NOMO-1 (cell line): Measurements from ENCODE around the gene SNAP29.
"Not testable (repeated sequence)": the region's sequence is repeated elsewhere in the genome, so short reads cannot be mapped to it uniquely, and the experiment has no call there.

Source experiments
- DNase-seq, 2 experiments: peaks; one replicate each; lab custom pipeline; 2025; ENCODE audit not compliant: unreplicated experiment in 2 of 2; lab: John Stamatoyannopoulos, UW

Gene SNAP29

DNA sequence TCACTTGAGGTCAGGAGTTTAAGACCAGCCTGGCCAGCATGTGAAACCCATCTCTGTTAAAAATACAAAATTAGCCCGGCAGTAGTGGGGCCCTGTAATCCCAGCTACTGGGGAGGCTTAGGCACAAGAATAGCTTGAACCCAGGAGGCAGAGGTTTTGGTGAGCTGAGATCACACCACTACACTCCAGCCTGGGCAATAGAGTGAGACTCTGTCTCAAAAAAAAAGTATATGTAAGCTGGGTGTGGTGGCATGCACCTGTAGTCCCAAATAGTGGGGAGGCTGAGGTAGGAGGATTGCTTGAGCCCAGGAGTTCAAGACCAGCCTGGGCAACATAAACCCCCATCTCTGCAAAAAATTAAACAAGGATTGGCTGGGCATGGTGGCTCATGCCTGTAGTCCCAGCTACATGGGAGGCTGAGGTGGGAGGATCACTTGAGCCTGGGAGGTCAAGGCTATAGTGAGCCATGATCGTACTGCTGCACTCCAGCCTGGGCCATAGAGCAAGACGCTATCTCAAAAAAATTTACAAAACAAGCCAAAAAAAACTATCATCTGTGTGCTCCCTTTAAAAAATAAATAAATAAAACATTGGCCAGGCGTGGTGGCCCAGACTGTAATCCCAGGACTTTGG, 69.2 kb downstream of the SNAP29 start:
- no peak for DNase-seq

DNA sequence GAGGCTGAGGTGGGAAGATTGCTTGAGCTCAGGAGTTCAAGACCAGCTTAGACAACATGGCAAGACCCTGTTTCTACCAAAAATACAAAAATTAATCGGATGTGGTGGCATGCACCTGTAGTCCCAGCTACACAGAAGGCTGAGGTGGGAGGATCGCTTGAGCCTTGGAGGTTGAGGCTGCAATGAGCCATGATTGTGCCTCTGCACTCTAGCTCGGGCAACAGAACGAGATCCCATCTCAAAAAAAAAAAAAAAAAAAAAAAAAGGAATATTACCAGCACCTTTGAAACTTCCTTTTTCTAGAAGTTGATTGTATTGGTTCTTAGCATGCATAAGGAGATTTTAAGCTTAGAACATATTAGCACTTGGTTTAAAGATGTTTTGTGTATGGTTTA, 69.8 kb downstream of the SNAP29 start:
- DNase-seq, result no peak

DNA sequence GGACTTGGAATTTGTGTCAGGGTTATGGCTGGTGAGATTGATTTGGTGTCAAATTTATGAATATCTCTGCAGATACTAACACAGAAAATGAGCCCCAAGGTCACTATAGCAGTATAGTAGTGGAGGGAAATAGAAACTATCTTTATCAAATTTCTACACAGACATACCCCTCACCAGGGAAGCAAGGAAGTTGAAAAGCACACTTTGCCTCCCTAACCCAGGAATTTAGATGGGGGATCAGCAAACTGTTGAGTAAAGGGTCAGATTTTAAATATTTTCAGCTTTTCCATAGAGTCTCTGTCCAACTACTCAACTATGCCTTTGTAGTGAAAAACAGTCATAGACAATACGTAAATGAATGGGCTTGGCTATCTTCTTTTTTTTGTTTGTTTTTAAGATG, 71.2 kb downstream of the SNAP29 start:
- DNase-seq, result no peak

DNA sequence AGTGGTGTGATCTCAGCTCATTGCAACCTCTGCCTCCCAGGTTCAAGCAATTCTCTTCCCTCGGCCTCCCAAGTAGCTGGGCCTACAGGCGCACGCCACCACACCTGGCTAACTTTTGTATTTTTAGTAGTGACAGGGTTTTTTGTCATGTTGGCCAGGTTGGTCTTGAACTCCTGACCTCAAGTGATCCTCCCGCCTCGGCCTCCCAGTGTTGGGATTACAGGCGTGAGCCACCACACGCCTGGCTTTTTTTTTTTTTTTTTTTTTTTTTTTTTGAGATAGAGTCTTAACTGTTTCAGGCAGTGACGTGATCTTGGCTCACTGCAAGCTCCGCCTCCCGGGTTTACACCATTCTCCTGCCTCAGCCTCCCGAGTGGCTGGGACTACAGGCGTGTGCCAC, 71.6 kb downstream of the SNAP29 start:
- DNase-seq, result not testable (repeated sequence)

DNA sequence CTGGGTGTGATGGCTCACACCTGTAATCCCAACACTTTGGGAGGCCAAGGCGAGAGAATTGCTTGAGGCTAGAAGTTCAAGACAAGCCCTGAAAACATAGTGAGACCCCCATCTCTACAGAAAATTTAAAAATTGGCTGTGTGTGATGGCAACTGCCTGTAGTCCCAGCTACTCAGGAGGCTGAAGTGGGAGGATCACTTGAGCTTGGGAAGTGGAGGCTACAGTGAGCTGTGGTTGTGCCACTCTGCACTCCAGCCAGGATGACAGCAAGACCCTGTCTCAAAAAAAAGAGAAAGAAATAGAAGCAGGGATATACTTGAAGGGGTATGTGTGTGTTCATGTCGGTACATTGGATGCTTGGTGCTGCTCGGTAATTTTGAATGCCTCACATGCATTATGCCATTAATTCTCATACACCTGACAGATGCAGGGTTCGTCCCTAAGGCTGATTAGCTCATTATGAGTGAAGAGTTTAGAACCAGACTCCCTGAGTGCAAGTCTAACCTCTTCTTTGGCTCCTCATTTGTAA, 72.4 kb downstream of the SNAP29 start:
- DNase-seq, result no peak

DNA sequence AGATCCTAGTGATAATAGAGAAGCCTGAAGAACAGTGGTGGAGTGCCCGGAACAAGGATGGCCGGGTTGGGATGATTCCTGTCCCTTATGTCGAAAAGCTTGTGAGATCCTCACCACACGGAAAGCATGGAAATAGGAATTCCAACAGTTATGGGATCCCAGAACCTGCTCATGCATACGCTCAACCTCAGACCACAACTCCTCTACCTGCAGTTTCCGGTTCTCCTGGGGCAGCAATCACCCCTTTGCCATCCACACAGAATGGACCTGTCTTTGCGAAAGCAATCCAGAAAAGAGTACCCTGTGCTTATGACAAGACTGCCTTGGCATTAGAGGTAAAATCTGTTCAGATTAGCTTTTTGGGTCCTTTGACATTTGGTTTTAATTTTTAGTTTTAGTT, 75.1 kb downstream of the SNAP29 start:
- no peak for DNase-seq

DNA sequence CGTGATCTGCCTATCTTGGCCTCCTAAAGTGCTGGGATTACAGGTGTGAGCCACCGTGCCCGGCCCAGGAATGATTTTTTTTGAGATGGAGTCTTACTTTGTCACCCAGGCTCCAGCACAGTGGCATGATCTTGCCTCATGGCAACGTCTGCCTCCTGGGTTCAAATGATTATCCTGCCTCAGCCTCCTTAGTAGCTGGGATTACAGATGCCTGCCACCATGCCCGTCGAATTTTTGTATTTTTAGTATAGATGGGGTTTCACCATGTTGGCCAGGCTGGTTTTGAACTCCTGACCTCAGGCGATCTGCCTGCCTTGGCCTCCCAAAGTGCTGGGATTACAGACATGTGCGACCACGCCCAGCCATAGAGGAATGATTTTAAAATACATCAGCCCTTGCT, 76.2 kb downstream of the SNAP29 start:
- DNase-seq, result not testable (repeated sequence)

DNA sequence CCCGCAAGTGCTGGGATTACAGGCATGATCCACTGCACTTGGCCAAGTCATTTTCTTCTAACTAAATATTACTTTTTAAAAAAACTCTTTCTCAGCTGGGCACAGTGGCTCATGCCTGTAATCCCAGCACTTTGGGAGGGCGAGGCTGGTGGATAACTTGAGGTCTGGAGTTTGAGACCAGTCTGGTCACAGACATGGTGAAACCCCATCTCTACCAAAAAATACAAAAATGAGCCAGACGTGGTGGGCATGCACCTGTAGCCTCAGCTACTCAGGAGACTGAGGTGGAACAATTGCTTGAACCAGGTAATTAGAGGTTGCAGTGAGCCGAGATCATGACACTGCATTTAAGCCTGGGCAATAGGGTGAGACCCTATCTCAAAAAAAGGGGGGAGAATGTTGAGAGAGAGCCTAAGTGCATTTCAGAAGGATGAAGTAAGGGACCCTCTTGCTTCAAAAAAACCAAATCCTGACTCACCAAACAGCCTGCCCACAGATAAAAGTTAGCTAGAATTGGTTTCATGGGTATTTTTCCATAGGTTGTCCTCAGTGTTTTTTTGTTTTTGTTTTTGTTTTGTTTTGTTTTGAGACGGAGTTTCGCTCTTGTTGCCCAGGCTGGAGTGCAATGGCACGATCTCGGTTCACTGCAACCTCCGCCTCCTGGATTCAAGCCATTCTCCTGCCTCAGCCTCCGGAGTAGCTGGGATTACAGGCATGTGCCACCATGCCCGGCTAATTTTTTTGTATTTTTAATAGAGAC, 77.2 kb downstream of the SNAP29 start:
- not testable (repeated sequence) for DNase-seq

DNA sequence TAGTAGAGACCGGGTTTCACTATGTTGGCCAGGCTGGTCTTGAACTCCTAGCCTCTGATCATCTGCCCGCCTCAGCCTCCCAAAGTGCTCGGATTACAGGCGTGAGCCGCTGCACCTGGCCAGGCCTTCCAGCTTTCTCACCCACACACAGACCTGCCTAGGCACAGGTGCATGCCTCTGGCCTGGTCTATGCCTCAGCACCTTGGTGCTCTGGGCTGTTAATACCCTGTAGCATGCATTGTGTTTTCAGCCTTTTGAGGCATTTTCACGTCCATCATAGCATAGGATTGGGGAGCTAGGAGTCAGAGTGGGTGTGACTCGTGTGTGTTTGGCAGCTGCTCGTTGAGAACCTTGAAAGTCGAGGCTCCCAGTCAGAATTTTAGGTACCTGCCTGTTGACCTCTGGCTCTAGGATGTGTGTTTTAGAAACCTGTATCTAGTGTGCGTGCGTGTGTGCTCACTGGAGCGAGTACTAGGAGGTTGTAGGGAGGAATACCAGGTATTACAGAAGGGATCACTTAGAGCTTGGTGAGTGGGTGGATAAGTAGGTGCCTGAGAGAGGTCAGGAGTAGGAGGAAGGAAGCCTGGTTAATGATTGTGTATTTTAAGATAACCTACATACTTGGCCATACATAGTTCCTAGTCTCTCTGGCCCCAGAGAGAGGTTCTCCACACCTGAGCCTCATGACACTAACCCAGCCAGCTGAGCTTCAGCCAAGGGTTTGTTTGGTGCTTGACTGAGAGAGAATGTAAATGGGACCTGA, 78.4 kb downstream of the SNAP29 start:
- no peak for DNase-seq

DNA sequence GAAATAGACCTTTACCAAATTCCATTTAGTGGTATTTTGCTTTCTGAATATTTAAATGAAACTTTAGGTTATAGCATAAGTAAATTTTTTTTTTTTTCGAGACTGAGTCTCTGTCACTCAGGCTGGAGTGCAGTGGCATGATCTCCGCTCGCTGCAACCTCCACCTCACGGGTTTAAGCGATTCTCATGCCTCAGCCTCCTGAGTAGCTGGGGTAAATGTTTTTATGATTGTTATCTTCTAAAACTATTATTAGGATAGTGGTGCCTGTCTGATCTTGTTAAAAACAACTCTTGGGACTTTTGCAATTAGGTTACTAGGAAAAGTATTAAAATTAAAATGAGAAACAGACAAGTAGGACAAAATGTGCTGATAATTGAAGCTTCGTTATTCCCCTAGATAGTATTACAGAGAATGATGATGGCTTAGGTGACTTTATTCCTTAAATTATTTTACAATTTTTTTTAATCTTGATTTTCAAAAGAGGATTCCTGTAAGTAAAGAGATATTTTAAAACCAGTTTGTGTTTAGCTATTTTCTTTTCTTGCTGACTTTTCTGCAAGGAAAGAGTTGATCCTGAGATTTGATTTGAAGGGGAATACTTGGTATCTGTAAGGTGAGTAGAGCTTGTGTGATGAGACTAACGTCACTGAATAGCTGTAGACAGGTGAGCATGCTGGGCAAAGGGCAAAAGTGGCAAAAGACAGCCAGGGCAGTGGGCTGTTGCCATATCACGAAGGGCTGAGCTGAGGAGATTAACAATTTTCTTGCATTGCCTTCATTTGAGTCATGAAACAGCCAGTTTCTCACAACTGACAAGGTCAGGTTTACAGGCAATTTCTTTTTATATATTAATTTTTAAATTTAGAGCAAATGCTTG, 79.2 kb downstream of the SNAP29 start:
- no peak for DNase-seq

DNA sequence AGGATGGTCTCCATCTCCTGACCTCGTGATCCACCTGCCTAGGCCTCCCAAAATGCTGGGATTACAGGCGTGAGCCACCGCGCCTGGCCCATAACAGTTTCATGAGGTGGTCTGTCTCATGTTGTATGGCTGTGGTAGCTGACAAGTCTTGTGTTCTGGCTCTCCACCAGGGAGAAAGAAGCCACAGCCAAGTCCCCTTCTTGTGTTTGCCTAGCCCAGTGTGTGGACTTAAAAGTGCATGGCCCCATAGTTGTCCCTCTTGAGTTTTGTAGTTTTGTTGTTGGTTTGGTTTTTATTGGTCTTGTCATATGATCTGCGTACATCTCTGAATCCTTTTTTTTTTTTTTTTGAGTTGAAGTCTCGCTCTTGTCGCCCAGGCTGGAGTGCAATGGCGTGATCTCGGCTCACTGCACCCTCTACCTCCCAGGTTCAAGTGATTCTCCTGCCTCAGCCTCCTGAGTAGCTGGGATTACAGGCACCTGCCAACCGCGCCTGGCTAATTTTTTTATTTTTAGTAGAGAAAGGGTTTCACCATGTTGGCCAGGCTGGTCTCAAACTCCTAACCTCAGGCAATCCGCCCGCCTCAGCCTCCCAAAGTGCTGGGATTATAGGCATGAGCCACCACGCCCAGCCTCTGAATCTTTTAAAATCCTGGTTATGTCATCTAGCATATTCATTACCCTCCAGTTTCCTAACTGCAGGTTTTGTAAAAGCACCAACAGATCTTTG, 80.8 kb downstream of the SNAP29 start:
- not testable (repeated sequence) for DNase-seq

DNA sequence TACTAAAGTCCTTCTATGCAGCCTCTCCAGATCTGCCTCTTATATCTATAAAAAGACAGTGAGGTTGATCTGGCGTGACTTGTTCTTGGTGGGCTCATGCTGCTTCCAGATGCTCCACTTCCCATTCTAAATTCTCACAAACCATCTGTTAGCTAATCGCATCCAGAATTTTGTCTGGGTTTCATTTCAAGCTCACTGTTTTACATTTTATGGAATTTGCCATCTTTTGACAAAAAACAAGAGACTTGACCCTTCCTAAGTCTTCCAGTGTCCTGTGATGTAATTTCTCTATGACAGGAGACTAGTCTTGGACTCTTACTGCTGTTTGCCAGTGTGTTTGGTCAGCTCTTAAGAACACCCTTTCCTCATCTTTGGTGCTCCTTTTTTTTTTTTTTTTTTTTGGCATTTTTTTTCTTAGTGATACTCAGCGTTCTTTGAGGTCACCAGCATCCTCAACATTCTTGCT, 81.4 kb downstream of the SNAP29 start:
- no peak for DNase-seq
